Right renal pelvis (tissue), 4 donors: ENCODE data around the gene COMMD4. TPM values are rescaled to one million over a fixed set of nuclear protein-coding genes. Genes with fewer than 3 reads are reported as not detected.
A peak's percentile ranks its signal among the peaks of the same experiment; 100 is the strongest.

Source experiments
- DNase-seq, 4 donors: peaks; one replicate each; pipeline ENCODE4 v3.0.0-alpha.2; 2013; ENCODE audit warnings: low read depth in 4 of 4, low spot score in 3 of 4, missing footprints in 1 of 4
- polyA plus RNA-seq, 4 donors: library from polyadenylated mRNA; unstranded; fragments of 120-200 nt; gene quantifications; one replicate each; pipeline ENCODE4 v1.2.1, GENCODE V29; 2013; ENCODE audit not compliant: insufficient read length in 4 of 4

The COMMD4 gene
- polyA plus RNA-seq, 4 donors = 84.8 to 115 (median 90.2) TPM

GRCh38 chr15:75355369-75355768 lies 19.5 kb downstream of the COMMD4 start:
- no peak for DNase-seq

- no peak for DNase-seq
Measured at GRCh38 chr15:75356006-75356405, 20.1 kb downstream of the COMMD4 start.

- DNase-seq = no peak
Measured at GRCh38 chr15:75356517-75356916, 20.7 kb downstream of the COMMD4 start.

GRCh38 chr15:75357976-75358673 lies 22.3 kb downstream of the COMMD4 start:
- no peak for DNase-seq

- no peak for DNase-seq
Measured at GRCh38 chr15:75358771-75359536, 23.1 kb downstream of the COMMD4 start.

GRCh38 chr15:75359537-75360250 lies 23.8 kb downstream of the COMMD4 start:
- DNase-seq = no peak

GRCh38 chr15:75360391-75360790 lies 24.5 kb downstream of the COMMD4 start:
- no peak for DNase-seq

GRCh38 chr15:75360856-75361255 lies 25.0 kb downstream of the COMMD4 start:
- no peak for DNase-seq

- no peak for DNase-seq
Measured at GRCh38 chr15:75361361-75361988, 25.6 kb downstream of the COMMD4 start.

GRCh38 chr15:75361989-75362641 lies 26.3 kb downstream of the COMMD4 start:
- DNase-seq = no peak

GRCh38 chr15:75362642-75363249 lies 26.9 kb downstream of the COMMD4 start:
- DNase-seq = no peak

- no peak for DNase-seq
Measured at GRCh38 chr15:75363786-75364185, 27.9 kb downstream of the COMMD4 start.

- no peak for DNase-seq
Measured at GRCh38 chr15:75364881-75365280, 29.0 kb downstream of the COMMD4 start.

GRCh38 chr15:75366163-75366562 lies 30.3 kb downstream of the COMMD4 start:
- no peak for DNase-seq

- no peak for DNase-seq
Measured at GRCh38 chr15:75367006-75367405, 31.1 kb downstream of the COMMD4 start.

- no peak for DNase-seq
Measured at GRCh38 chr15:75367406-75367912, 31.6 kb downstream of the COMMD4 start.

- peak; percentile 88 to 90 (median 88) for DNase-seq
Measured at GRCh38 chr15:75367913-75368688, 32.2 kb downstream of the COMMD4 start, which contains the start of gene MAN2C1. TSS of gene MAN2C1 (minus strand) at chr15:75368607. CDS start at chr15:75368583, 24 bp downstream.

- no peak for DNase-seq
Measured at GRCh38 chr15:75368689-75369239, 32.9 kb downstream of the COMMD4 start.
